Upper lobe of left lung (tissue), 4 donors: ENCODE data around the gene TAS2R9.

Source experiments
- POLR2A ChIP-seq, 4 donors: fragments of 450-650 bp; IDR thresholded peaks; one replicate each; pipeline ENCODE4 v1.5.1; 2016 to 2017; ENCODE audit warnings: antibody characterized with exemption in 4 of 4, mild to moderate bottlenecking in 2 of 4
- TF ChIP-seq, protein P1 (sequence below), 6 experiments: fragments of 450-650 bp in 4 of 6; fragments of 200-600 bp in 2 of 6; sonication (generic) in 2 of 6; IDR thresholded peaks; one replicate each; pipeline ENCODE4 v1.5.1; 2016 to 2019; ENCODE audit warnings: antibody characterized with exemption in 6 of 6

DNA sequence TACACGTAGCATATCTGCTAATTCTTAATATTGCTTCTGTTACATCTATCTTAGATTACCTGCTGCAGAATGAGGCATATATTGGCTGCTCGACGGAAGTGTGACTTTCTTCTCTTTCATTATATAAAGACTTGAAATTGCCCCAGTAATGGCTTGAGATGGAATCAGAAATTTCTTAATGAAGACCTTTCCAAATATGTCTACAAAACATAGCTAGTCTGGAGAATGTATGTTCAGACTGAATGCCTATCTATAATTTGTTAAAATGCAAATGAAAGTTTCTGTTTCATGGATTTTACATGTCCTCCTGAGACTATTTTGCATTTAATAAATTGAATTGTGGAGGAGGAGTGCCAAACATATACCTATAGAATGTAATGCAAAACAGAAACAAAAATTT lies 16.3 kb upstream of the TAS2R9 start, which contains the start of gene TAS2R10:
- TF ChIP-seq, protein P1, sequence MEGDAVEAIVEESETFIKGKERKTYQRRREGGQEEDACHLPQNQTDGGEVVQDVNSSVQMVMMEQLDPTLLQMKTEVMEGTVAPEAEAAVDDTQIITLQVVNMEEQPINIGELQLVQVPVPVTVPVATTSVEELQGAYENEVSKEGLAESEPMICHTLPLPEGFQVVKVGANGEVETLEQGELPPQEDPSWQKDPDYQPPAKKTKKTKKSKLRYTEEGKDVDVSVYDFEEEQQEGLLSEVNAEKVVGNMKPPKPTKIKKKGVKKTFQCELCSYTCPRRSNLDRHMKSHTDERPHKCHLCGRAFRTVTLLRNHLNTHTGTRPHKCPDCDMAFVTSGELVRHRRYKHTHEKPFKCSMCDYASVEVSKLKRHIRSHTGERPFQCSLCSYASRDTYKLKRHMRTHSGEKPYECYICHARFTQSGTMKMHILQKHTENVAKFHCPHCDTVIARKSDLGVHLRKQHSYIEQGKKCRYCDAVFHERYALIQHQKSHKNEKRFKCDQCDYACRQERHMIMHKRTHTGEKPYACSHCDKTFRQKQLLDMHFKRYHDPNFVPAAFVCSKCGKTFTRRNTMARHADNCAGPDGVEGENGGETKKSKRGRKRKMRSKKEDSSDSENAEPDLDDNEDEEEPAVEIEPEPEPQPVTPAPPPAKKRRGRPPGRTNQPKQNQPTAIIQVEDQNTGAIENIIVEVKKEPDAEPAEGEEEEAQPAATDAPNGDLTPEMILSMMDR (IDR thresholded peaks at IDR 0.05) = no peak
- TF ChIP-seq POLR2A (IDR thresholded peaks at IDR 0.05) = no peak
